K562 (cell line): ENCODE results near the gene TYMP. TPM values are rescaled to one million over a fixed set of nuclear protein-coding genes. Genes with fewer than 3 reads are reported as not detected.

Experiments used
- ATAC-seq: fragments of 200-7000 bp; cut with Tn5 transposase; 3 replicates; pipeline ENCODE4 v1.9.1; 2020; ENCODE audit warnings: moderate library complexity
- BruUV-seq: library from RNA; stranded (reverse); fragments of 400-500 nt; replicated peaks from 2 replicates; lab custom pipeline; 2021; lab: Mats Ljungman, UMichigan
- CTCF ChIA-PET: fragments of 300-600 bp; formaldehyde crosslinking; extraction: SDS; loops from one replicate; lab custom pipeline; 2021; ENCODE audit warnings: low intra/inter-chr PET ratio; lab: Yijun Ruan, JAX
- POLR2A ChIA-PET: fragments of 300-600, 350-650 bp; sonication (Branson Sonifier 250); formaldehyde crosslinking; extraction: SDS; loops from one replicate; lab custom pipeline; 2021; ENCODE audit warnings: antibody characterized with exemption, inconsistent platforms; lab: Yijun Ruan, JAX
- DNase-seq, 4 experiments: peaks; one replicate each; pipeline versions ENCODE4 v3.0.0 to v3.0.0-alpha.2; 2011 to 2018; ENCODE audit warnings: low spot score in 3 of 4, mixed read lengths in 3 of 4; ENCODE audit errors: extremely low read depth in 1 of 4
- FAIRE-seq: peaks from 2 replicates; lab custom pipeline; 2011; peaks lifted over from hg19 to GRCh38; lab: Jason Lieb, UNC
- H2AFZ ChIP-seq: 2 replicates; pipeline ENCODE4 v1.6.0; 2011; ENCODE audit warnings: low read depth, low read length, control low read depth, inconsistent platforms
- H3K27ac ChIP-seq: fragments of 200-600 bp; 3 replicates; pipeline ENCODE4 v1.8.0; 2011; ENCODE audit warnings: low read depth, mild to moderate bottlenecking, control low read depth, inconsistent platforms, low read length, moderate library complexity, mixed read lengths; ENCODE audit errors: extremely low read depth
- H3K27me3 ChIP-seq, 2 experiments: fragments of 300-600 bp in 1 of 2; 2 replicates in 1 of 2; 3 replicates in 1 of 2; pipeline versions ENCODE4 v1.6.0 to v1.8.0; 2011; ENCODE audit warnings: inconsistent platforms in 2 of 2, low read length in 2 of 2, mild to moderate bottlenecking in 1 of 2, mixed read lengths in 1 of 2, moderate library complexity in 1 of 2; ENCODE audit not compliant: control insufficient read depth in 2 of 2, insufficient read depth in 2 of 2
- H3K36me3 ChIP-seq: fragments of 300-600 bp; 3 replicates; pipeline ENCODE4 v1.8.0; 2011; ENCODE audit warnings: mild to moderate bottlenecking, low read length, inconsistent platforms; ENCODE audit not compliant: control insufficient read depth, insufficient read depth
- H3K4me1 ChIP-seq, 2 experiments: fragments of 200-600 bp in 1 of 2; replicated peaks in 1 of 2; 2 replicates in 1 of 2; 3 replicates in 1 of 2; pipeline versions ENCODE4 v1.5.1 to v1.8.0; 2011; ENCODE audit warnings: inconsistent platforms in 2 of 2, low read length in 2 of 2, mild to moderate bottlenecking in 1 of 2, mixed read lengths in 1 of 2, moderate library complexity in 1 of 2; ENCODE audit not compliant: control insufficient read depth in 2 of 2, insufficient read depth in 2 of 2
- H3K4me2 ChIP-seq: 2 replicates; pipeline ENCODE4 v1.6.1; 2011; ENCODE audit warnings: low read length, control low read depth, inconsistent platforms, mixed read lengths; ENCODE audit not compliant: insufficient read depth
- H3K4me3 ChIP-seq: fragments of 200-600 bp; sonication (generic), shearing (Covaris generic); 2 replicates; pipeline ENCODE4 v1.5.1; 2016; ENCODE audit warnings: control low read depth, inconsistent platforms
- H3K79me2 ChIP-seq: fragments of 200-600 bp; 3 replicates; pipeline ENCODE4 v1.8.0; 2011; ENCODE audit warnings: low read length, inconsistent platforms; ENCODE audit not compliant: control insufficient read depth, insufficient read depth
- H3K9ac ChIP-seq, 2 experiments: 2 replicates each; pipeline versions ENCODE4 v1.6.0 to v1.6.1; 2011; ENCODE audit warnings: low read depth in 2 of 2, low read length in 2 of 2, control low read depth in 1 of 2, inconsistent platforms in 1 of 2, mild to moderate bottlenecking in 1 of 2, mixed read lengths in 1 of 2; ENCODE audit not compliant: insufficient read depth in 1 of 2
- H3K9me1 ChIP-seq: one replicate; pipeline ENCODE4 v1.6.0; 2011; ENCODE audit warnings: inconsistent platforms, mild to moderate bottlenecking, low read length, moderate library complexity; ENCODE audit not compliant: control insufficient read depth, insufficient read depth
- H3K9me3 ChIP-seq: replicated peaks from 2 replicates; pipeline ENCODE4 v1.5.1; 2011; ENCODE audit warnings: low read depth, low read length, inconsistent platforms; ENCODE audit not compliant: control insufficient read depth, insufficient read depth
- H4K20me1 ChIP-seq: replicated peaks from 2 replicates; pipeline ENCODE4 v1.6.1; 2011; ENCODE audit warnings: low read length, inconsistent platforms, mixed read lengths; ENCODE audit not compliant: control insufficient read depth, insufficient read depth
- AFF4 ChIP-seq: sonication (generic); formaldehyde crosslinking; IDR thresholded peaks from 2 replicates; pipeline ENCODE4 v1.8.0; 2023; ENCODE audit warnings: mild to moderate bottlenecking, missing genetic modification reagents
- BRD9 ChIP-seq: fragments of 450-650 bp; IDR thresholded peaks from 2 replicates; pipeline ENCODE4 v1.6.1; 2018; ENCODE audit warnings: low read depth; ENCODE audit not compliant: partially characterized antibody
- CLOCK ChIP-seq: fragments of 250-450 bp; sonication (Bioruptor Pico); IDR thresholded peaks from 2 replicates; pipeline ENCODE4 v1.4.0; 2020; ENCODE audit warnings: mild to moderate bottlenecking, moderate library complexity, borderline replicate concordance
- ELF4 ChIP-seq: fragments of 450-650 bp; formaldehyde crosslinking; IDR thresholded peaks from 2 replicates; pipeline ENCODE4 v1.4.0; 2022; ENCODE audit warnings: missing genetic modification characterization
- FIP1L1 ChIP-seq: fragments of 200-400 bp; formaldehyde crosslinking; IDR thresholded peaks from 2 replicates; pipeline ENCODE4 v1.6.1; 2018; ENCODE audit warnings: mild to moderate bottlenecking, low read depth, low read length; ENCODE audit not compliant: poor library complexity, severe bottlenecking
- JUNB ChIP-seq: fragments of 450-650 bp; formaldehyde crosslinking; conservative IDR thresholded peaks from 2 replicates; pipeline ENCODE4 v1.4.0; 2020; ENCODE audit warnings: mild to moderate bottlenecking
- MAZ ChIP-seq, 2 experiments: fragments of 450-650 bp in 1 of 2; sonication (generic) in 1 of 2; formaldehyde crosslinking; IDR thresholded peaks in 1 of 2; conservative IDR thresholded peaks in 1 of 2; 2 replicates each; pipeline versions ENCODE4 v1.4.0 to v1.5.0; 2020; ENCODE audit warnings: mild to moderate bottlenecking in 1 of 2, missing genetic modification reagents in 1 of 2
- SNAPC5 ChIP-seq: fragments of 250-450 bp; sonication (Bioruptor Pico); IDR thresholded peaks from 2 replicates; pipeline ENCODE4 v1.8.0; 2021; ENCODE audit warnings: moderate library complexity, mild to moderate bottlenecking, inconsistent platforms
- TEAD1 ChIP-seq, 2 experiments: fragments of 450-650 bp in 1 of 2; sonication (generic) in 1 of 2; formaldehyde crosslinking; IDR thresholded peaks; 2 replicates each; pipeline versions ENCODE4 v1.4.0 to v1.8.0; 2020 to 2022; ENCODE audit warnings: mild to moderate bottlenecking in 2 of 2, missing genetic modification reagents in 1 of 2
- USF1 ChIP-seq: sonication (generic); formaldehyde crosslinking; IDR thresholded peaks from 2 replicates; pipeline ENCODE4 v1.9.0; 2022; ENCODE audit warnings: mild to moderate bottlenecking, missing genetic modification reagents
- ZNF324 ChIP-seq: fragments of 250-450 bp; sonication (Bioruptor Pico); IDR thresholded peaks from 2 replicates; pipeline ENCODE4 v1.4.0; 2020; ENCODE audit warnings: mild to moderate bottlenecking
- ZNF354B ChIP-seq: fragments of 250-450 bp; sonication (Bioruptor Pico); IDR thresholded peaks from 2 replicates; pipeline ENCODE4 v1.4.0; 2020
- WGBS: fragments of 100-300 bp; shearing (Covaris generic); methylation state at CpG from one replicate; pipeline ENCODE4 v1.1.6; 2016; ENCODE audit warnings: low coverage, mixed read lengths; ENCODE audit not compliant: insufficient coverage; ENCODE audit errors: missing lambda C conversion rate; 5-methylcytosine and 5-hydroxymethylcytosine counted together
- in situ Hi-C: fragments of 300-500 bp; cut with MboI; formaldehyde crosslinking; loops from 4 replicates; pipeline ENCODE4 v1.15.0; 2018; ENCODE audit warnings: inconsistent platforms, mixed read lengths
- intact Hi-C: fragments of 100-400 bp; cut with micrococcal nuclease; formaldehyde crosslinking; loops from 2 replicates; pipeline ENCODE4 v1.14.2; 2022
- polyA plus RNA-seq, 8 experiments: library from polyadenylated mRNA; depleted of rRNA in 4 of 8; stranded (reverse) in 5 of 8; unstranded in 3 of 8; fragments of >200 nt; fragmentation: Nextera tagmentation in 2 of 8; fragmentation: Illumina TruSeq in 1 of 8; extraction: Ambion mirVana in 2 of 8; extraction: Trizol in 1 of 8; gene quantifications; 2 replicates each; pipeline versions ENCODE4 v1.2.1 to v1.2.3, GENCODE V29; 2011 to 2014; ENCODE audit warnings: inconsistent platforms in 1 of 8, missing spikeins in 1 of 8
- total RNA-seq, 7 experiments: library from RNA; depleted of rRNA in 6 of 7; stranded (reverse); fragments of >200 nt in 6 of 7; fragmentation: Illumina TruSeq in 2 of 7; extraction: Trizol in 2 of 7; gene quantifications; 2 replicates each; pipeline versions ENCODE4 v1.2.1 to v1.2.3, GENCODE V29; 2011 to 2021; ENCODE audit warnings: low replicate concordance in 1 of 7

TYMP gene
- total and polyA plus RNA-seq, 9 of the 15 experiments (the other 6 are each of a cell fraction or from before 2014, with no cell fraction given) = 0.03 to 4.0 (median 2.4) TPM; not detected in 4

- TF ChIP-seq MAZ (CRISPR knock-in tag; conservative IDR thresholded peaks at IDR 0.05 in 1 of 2, IDR thresholded peaks at IDR 0.05 in 1 of 2) (no peak), ELF4 (no peak)
Observed at GRCh38 chr22:50571264-50572175, 41.7 kb upstream of the TYMP start (continued).

GRCh38 chr22:50570861-50571260 lies 41.0 kb upstream of the TYMP start:
- Histone ChIP-seq H3K4me3 (no peak overlapping the region), H3K9me1 (no peaks in the 10 kb centered on the region), H3K27me3 (no peaks in the 10 kb centered on the region), H3K9me3 (no peaks in the 10 kb centered on the region), H3K4me2 (no peak overlapping the region), H4K20me1 (no peaks in the 10 kb centered on the region), H3K79me2 (no peaks in the 10 kb centered on the region), H2AFZ (no peak overlapping the region), H3K27ac (no peak overlapping the region), H3K4me1 (peaks cover 0 to 10% of the 10 kb centered on the region in 2 experiments; a peak in 3 of 5 replicates), H3K36me3 (no peaks in the 10 kb centered on the region), H3K9ac (peak overlapping the region in 1 of 2 experiments; percentile 9; a peak in 1 of 4 replicates)
- CTCF ChIA-PET = no interaction called here
- 59% methylated on average over 11 of the region's 12 CpGs for WGBS
- no peak for DNase-seq
- POLR2A ChIA-PET = no interaction called here
- FAIRE-seq = no peak
- in situ Hi-C loops = no loop called here
- no peak for ATAC-seq
- intact Hi-C loops = no loop called here
- BruUV-seq = no TSS peak
- TF ChIP-seq SNAPC5 (CRISPR knock-in tag) (no peak), CLOCK (CRISPR knock-in tag) (no peak), FIP1L1 (no peak), AFF4 (CRISPR knock-in tag) (no peak), JUNB (CRISPR knock-in tag) (no peak), BRD9 (no peak), ZNF324 (no peak), USF1 (CRISPR knock-in tag) (no peak), TEAD1 (CRISPR knock-in tag; IDR thresholded peaks at IDR 0.05) (no peak), ZNF354B (CRISPR knock-in tag) (no peak)
